Activated CD4-positive, alpha-beta T cell treated with anti-CD3 and anti-CD28 coated beads for 36 hours (primary cell): Measurements from ENCODE around the gene NKD2. TPM values are rescaled to one million over a fixed set of nuclear protein-coding genes. Genes with fewer than 3 reads are reported as not detected.

Experiments
- ATAC-seq: fragments of 200-7000 bp; cut with Tn5 transposase; one replicate; pipeline ENCODE4 v1.10.0; 2021; ENCODE audit warnings: mild to moderate bottlenecking, moderate library complexity
- CTCF ChIA-PET: fragments of 350-600 bp; sonication (Branson Sonifier 250); formaldehyde crosslinking; loops from one replicate; lab custom pipeline; 2021; ENCODE audit warnings: antibody characterized with exemption; lab: Charles Lee
- POLR2A ChIA-PET: fragments of 350-600 bp; sonication (Branson Sonifier 250); formaldehyde crosslinking; loops from one replicate; lab custom pipeline; 2021; ENCODE audit warnings: antibody characterized with exemption, inconsistent platforms; lab: Charles Lee
- DNase-seq: peaks from one replicate; pipeline ENCODE4 v3.0.0-alpha.2; 2020
- H3K27ac Mint-ChIP-seq: one replicate; pipeline ENCODE4 v1.8.0; 2021; ENCODE audit warnings: mixed read lengths
- H3K27me3 Mint-ChIP-seq: one replicate; pipeline ENCODE4 v1.8.0; 2021; ENCODE audit warnings: mixed read lengths
- H3K36me3 Mint-ChIP-seq: one replicate; pipeline ENCODE4 v1.8.0; 2021; ENCODE audit warnings: low read depth, mixed read lengths
- H3K4me1 Mint-ChIP-seq: one replicate; pipeline ENCODE4 v1.8.0; 2021; ENCODE audit warnings: mixed read lengths
- H3K4me3 Mint-ChIP-seq: one replicate; pipeline ENCODE4 v1.8.0; 2021; ENCODE audit warnings: mild to moderate bottlenecking, moderate library complexity, mixed read lengths
- H3K9me3 Mint-ChIP-seq: one replicate; pipeline ENCODE4 v1.8.0; 2021; ENCODE audit warnings: low read depth, mixed read lengths
- intact Hi-C, 2 experiments: fragments of 100-400 bp; cut with DNase I in 1 of 2; cut with micrococcal nuclease in 1 of 2; formaldehyde crosslinking; loops; one replicate each; pipeline versions ENCODE4 v1.14.2 to v1.15.1; 2022 to 2024; cut with DNase I, micrococcal nuclease
- total RNA-seq, 2 experiments: library from RNA; stranded (reverse); gene quantifications; one replicate each; pipeline ENCODE4 v1.2.3, GENCODE V29; 2021

The NKD2 gene
- total RNA-seq, 2 experiments from 2014 or later, result 0.86 to 1.1 TPM

- Mint-ChIP-seq H3K27ac (no peak overlapping the region), H3K4me1 (peaks cover 2% of the 10 kb centered on the region), H3K4me3 (no peak overlapping the region), H3K9me3 (no peaks in the 10 kb centered on the region), H3K27me3 (peaks cover 24% of the 10 kb centered on the region), H3K36me3 (no peaks in the 10 kb centered on the region)
- intact Hi-C loops, result loop anchor here in 1 of 2 experiments (5.0 kb wide), 2 partner anchors 92 to 128 kb away; no protein-coding TSS in a partner anchor
- POLR2A ChIA-PET, result no interaction called here
- no peak for ATAC-seq
- no peak for DNase-seq
- CTCF ChIA-PET, result no interaction called here
These were observed 6.2 kb downstream of the NKD2 start for GRCh38 chr5:1014781-1015221.

DNA sequence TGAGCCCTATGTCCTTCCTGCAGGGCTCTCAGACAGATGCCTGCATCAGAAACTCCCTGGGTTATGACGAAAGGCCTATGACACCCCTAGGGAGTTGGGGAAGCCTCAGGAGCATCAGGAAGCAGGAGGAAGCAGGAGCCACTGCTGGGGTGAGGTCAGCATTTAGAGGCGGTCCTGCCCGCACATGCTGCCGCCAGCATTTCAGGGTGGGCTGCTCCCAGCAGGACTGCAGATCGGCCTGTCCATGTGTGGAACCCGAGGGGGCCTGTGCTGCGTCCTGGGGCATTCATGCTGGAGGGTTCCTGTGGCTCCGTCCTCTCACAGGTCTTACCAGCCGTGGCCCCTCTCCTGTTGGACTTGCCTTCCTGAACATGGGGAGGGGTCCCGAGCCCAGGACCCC is 6.9 kb downstream of the NKD2 start:
- no peaks in the 10 kb centered on the region for H3K9me3 Mint-ChIP-seq
- no peaks in the 10 kb centered on the region for H3K4me1 Mint-ChIP-seq
- no peak overlapping the region for H3K27ac Mint-ChIP-seq
- H3K27me3 Mint-ChIP-seq, result peaks cover 17% of the 10 kb centered on the region
- intact Hi-C loops, result loop anchor here in 1 of 2 experiments (5.0 kb wide), 1 partner anchor 127 kb away; no protein-coding TSS in a partner anchor
- H3K36me3 Mint-ChIP-seq, result no peaks in the 10 kb centered on the region
- CTCF ChIA-PET, result no interaction called here
- H3K4me3 Mint-ChIP-seq, result no peak overlapping the region
- ATAC-seq (no peak), DNase-seq (no peak)
- POLR2A ChIA-PET, result no interaction called here

DNA sequence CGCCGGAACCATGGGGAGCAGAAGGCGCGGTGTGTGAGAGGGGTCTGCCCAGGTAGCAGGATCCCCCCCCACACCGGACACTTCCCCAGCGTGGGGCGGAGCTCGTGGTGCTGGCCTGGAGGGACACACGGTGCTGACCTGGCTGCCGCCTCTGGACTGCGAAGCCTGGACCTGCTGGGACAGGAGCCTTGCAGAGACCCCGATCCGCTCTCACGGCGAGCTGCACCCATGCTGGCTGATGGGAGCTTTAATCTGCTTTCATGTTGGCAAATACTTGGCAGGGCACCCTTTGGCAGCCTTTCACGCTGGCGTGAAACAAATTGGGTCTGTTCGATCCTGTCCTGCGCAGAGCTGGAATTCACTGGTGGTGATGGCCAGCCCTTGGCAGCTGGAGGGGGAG is 7.4 kb downstream of the NKD2 start:
- intact Hi-C loops, result loop anchor here in 1 of 2 experiments (5.0 kb wide), 1 partner anchor 126 kb away; no protein-coding TSS in a partner anchor
- CTCF ChIA-PET, result interaction anchor here (0.9 kb wide), 1 partner anchor 122 kb away, joined by 3 read pairs; no protein-coding TSS in a partner anchor

DNA sequence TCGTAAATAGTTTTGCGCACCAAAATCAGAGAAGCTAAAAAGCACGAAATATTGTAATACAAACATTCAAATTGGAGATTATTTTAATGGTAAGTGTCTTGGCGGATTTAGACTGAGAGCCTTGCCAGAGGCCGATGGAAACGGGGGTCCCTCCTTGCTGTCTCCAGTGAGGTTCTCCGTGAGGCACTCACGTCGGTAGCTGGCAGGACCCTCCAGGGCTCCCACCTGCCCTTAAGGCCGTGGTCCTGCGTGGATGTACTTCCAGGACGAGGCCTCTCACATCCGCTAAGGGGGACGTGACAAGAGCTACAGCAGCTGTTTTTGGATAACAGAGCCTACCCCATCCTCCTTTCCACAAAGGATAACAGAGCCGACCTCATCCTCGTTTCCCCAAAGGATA is 7.9 kb downstream of the NKD2 start:
- no peak for DNase-seq
- ChIA-PET CTCF (interaction anchor here (0.9 kb wide), 1 partner anchor 122 kb away, joined by 3 read pairs; no protein-coding TSS in a partner anchor), POLR2A (no interaction called here)
- intact Hi-C loops, result loop anchor here in 1 of 2 experiments (5.0 kb wide), 1 partner anchor 126 kb away; no protein-coding TSS in a partner anchor
- Mint-ChIP-seq H3K27me3 (peaks cover 8% of the 10 kb centered on the region), H3K36me3 (no peaks in the 10 kb centered on the region), H3K4me3 (no peak overlapping the region), H3K9me3 (no peaks in the 10 kb centered on the region), H3K4me1 (no peaks in the 10 kb centered on the region), H3K27ac (no peak overlapping the region)
- no peak for ATAC-seq

More for the DNA sequence above, 7.4 kb downstream of the NKD2 start:
- Mint-ChIP-seq H3K4me1 (no peaks in the 10 kb centered on the region), H3K27me3 (peaks cover 13% of the 10 kb centered on the region), H3K9me3 (no peaks in the 10 kb centered on the region), H3K27ac (no peak overlapping the region), H3K4me3 (no peak overlapping the region), H3K36me3 (no peaks in the 10 kb centered on the region)
- ATAC-seq, result no peak
- DNase-seq, result no peak
- POLR2A ChIA-PET, result no interaction called here

- Mint-ChIP-seq H3K4me1 (no peaks in the 10 kb centered on the region), H3K27ac (no peak overlapping the region), H3K4me3 (no peak overlapping the region), H3K36me3 (no peaks in the 10 kb centered on the region), H3K9me3 (no peaks in the 10 kb centered on the region), H3K27me3 (peaks cover 3% of the 10 kb centered on the region)
- intact Hi-C loops, result loop anchor here in 1 of 2 experiments (5.0 kb wide), 1 partner anchor 125 kb away; no protein-coding TSS in a partner anchor
- no peak for DNase-seq
- ChIA-PET POLR2A (no interaction called here), CTCF (interaction anchor here (0.9 kb wide), 1 partner anchor 121 kb away, joined by 3 read pairs; no protein-coding TSS in a partner anchor)
- no peak for ATAC-seq
These were observed 8.5 kb downstream of the NKD2 start for GRCh38 chr5:1017056-1017455.

DNA sequence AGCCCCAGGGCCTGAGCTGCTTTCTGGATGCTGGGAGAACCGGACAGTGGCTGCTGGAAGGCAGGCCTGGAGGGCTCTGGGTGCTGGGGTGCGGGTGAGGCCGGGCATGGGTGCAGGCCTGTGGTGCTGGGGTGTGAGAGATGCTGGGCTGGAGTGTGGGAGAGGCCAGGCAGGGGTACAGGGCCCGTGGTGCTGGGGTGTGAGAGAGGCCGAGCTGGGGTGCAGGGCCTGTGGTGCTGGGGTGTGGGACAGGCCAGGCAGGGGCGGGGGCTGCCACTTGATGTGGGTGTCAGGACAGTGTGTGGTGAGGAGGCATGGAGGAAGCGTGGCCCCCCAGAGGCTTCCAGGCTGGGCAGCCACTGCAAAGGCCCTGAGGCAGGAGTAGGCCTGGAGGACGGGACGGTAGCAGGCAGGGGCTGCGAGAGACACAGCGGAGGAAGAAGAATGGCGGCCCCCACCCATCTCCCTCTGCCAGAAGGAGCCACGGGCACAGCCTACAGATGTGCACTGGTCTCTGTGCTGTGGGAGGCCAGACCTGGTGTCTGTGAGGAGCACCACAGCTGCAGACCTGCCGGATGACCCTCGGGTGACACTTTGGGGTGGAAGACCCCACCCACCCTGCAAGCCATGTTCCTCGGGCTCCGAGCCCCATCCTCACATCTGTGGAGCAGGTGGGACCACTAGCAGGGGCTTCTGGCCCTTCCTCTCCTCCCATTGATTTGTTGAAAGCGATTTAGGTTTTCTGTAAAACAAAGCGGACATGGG is 9.3 kb downstream of the NKD2 start:
- POLR2A ChIA-PET, result no interaction called here
- DNase-seq (no peak), ATAC-seq (no peak)
- no peaks in the 10 kb centered on the region for H3K27me3 Mint-ChIP-seq
- intact Hi-C loops, result loop anchor here in 1 of 2 experiments (5.0 kb wide), 1 partner anchor 124 kb away; no protein-coding TSS in a partner anchor
- CTCF ChIA-PET, result no interaction called here
- H3K36me3 Mint-ChIP-seq, result no peaks in the 10 kb centered on the region
- H3K4me3 Mint-ChIP-seq, result no peak overlapping the region
- no peak overlapping the region for H3K27ac Mint-ChIP-seq
- H3K9me3 Mint-ChIP-seq, result no peaks in the 10 kb centered on the region
- no peaks in the 10 kb centered on the region for H3K4me1 Mint-ChIP-seq

- Mint-ChIP-seq H3K27me3 (no peaks in the 10 kb centered on the region), H3K36me3 (no peaks in the 10 kb centered on the region), H3K4me3 (no peak overlapping the region), H3K9me3 (no peaks in the 10 kb centered on the region), H3K27ac (no peak overlapping the region), H3K4me1 (no peaks in the 10 kb centered on the region)
- ChIA-PET CTCF (interaction anchor here (0.9 kb wide), 1 partner anchor 9 kb away, joined by 3 read pairs; no protein-coding TSS in a partner anchor), POLR2A (no interaction called here)
- no peak for DNase-seq
- ATAC-seq, result no peak
- intact Hi-C loops, result loop anchor here in 1 of 2 experiments (5.0 kb wide), 1 partner anchor 124 kb away; no protein-coding TSS in a partner anchor
These were observed 10.0 kb downstream of the NKD2 start for GRCh38 chr5:1018596-1018995.

GRCh38 chr5:1019001-1019905 is 10.7 kb downstream of the NKD2 start:
- ATAC-seq (no peak), DNase-seq (no peak)
- Mint-ChIP-seq H3K4me1 (no peaks in the 10 kb centered on the region), H3K9me3 (no peaks in the 10 kb centered on the region), H3K27ac (no peak overlapping the region), H3K36me3 (no peaks in the 10 kb centered on the region), H3K27me3 (no peaks in the 10 kb centered on the region), H3K4me3 (no peak overlapping the region)
- ChIA-PET POLR2A (no interaction called here), CTCF (interaction anchor here (0.7 to 1.5 kb wide), 3 partner anchors 8 to 105 kb away, joined by 3 to 4 read pairs (median 3); no protein-coding TSS in a partner anchor)
- intact Hi-C loops, result loop anchor here in 1 of 2 experiments (5.0 kb wide), 1 partner anchor 123 kb away; no protein-coding TSS in a partner anchor

DNA sequence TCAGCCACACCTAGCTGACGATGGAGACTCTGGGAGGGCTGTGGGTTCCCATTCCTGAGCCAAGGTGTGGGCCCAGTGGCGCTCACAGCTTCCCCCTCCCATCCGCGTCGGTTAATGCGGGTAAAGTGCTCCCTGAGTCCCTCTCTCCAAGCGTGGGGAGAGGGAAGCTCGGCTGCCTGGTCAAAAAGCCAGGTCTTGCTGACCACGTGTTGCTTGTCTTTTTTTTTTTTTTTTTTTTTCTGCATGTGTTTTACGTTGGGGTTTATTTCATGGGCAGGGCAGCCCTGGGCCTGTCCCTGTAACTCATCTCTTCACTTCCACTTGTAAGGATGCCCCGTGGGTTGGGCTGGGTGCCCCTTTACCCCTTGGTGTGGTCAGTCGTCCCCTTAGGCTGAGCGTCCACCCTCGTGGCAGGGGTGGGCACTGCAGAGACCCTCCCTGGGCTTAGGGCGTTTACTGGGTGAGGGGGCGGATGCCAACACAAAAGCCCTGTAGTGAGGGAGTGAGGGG is 11.9 kb downstream of the NKD2 start:
- ChIA-PET CTCF (interaction anchor here (1.5 kb wide), 1 partner anchor 10 kb away, joined by 4 read pairs; no protein-coding TSS in a partner anchor), POLR2A (no interaction called here)
- H3K4me1 Mint-ChIP-seq, result no peaks in the 10 kb centered on the region
- H3K4me3 Mint-ChIP-seq, result no peak overlapping the region
- intact Hi-C loops, result no loop called here
- no peak overlapping the region for H3K27ac Mint-ChIP-seq
- DNase-seq (no peak), ATAC-seq (no peak)
- H3K36me3 Mint-ChIP-seq, result no peaks in the 10 kb centered on the region
- no peaks in the 10 kb centered on the region for H3K27me3 Mint-ChIP-seq
- no peaks in the 10 kb centered on the region for H3K9me3 Mint-ChIP-seq

DNA sequence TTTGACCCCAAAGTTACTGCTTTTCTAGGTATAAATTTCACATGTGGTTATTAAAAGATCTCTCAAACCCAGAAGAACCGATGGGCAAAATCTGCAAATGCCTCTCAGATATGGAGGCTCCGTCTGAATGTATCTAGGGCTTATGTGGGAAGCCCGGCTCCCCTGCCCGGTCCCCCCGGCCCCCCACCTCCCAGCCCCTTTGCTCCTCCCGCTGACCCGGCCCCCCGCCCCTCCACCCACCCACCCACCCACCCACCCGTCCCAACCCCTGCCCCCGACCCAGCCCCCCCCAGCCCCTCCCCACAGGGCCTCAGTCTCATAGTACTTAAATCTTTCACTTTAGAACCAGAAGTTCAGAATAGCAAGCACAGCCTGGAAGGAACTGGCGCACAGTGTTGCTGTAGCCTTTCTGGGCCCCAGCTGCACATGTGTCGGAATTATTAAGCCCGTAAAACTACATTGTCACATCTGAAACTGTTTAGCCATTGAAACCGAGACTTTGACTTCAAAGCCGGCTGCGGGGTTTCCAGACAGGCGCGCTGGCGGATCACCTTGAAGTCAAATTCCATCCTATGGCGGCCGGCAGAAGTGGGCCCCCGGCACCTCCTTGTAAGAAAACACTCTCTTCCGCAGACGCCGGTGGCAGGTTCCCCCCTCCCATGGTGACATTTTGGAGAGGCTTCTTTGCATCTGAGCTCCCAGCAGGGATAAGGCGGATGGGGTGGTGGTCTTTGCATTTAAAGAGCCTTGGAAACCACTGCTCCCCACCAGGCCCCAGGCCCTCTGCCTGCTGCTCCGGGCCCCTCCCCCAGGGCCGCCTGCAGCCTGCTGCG is 12.8 kb downstream of the NKD2 start:
- no peaks in the 10 kb centered on the region for H3K36me3 Mint-ChIP-seq
- POLR2A ChIA-PET, result no interaction called here
- intact Hi-C loops, result no loop called here
- no peak for ATAC-seq
- no peaks in the 10 kb centered on the region for H3K9me3 Mint-ChIP-seq
- no peaks in the 10 kb centered on the region for H3K27me3 Mint-ChIP-seq
- DNase-seq, result no peak
- CTCF ChIA-PET, result no interaction called here
- no peak overlapping the region for H3K4me3 Mint-ChIP-seq
- H3K4me1 Mint-ChIP-seq, result no peaks in the 10 kb centered on the region
- H3K27ac Mint-ChIP-seq, result no peak overlapping the region
